ENCODE data around the gene FTCD. TPM values are rescaled to one million over a fixed set of nuclear protein-coding genes. Genes with fewer than 3 reads are reported as not detected.

The FTCD gene
- total and polyA plus RNA-seq, 2 of the 8 experiments (the other 6 are each of a cell fraction or from before 2014, with no cell fraction given), result 3.3 to 4.9 TPM

DNA sequence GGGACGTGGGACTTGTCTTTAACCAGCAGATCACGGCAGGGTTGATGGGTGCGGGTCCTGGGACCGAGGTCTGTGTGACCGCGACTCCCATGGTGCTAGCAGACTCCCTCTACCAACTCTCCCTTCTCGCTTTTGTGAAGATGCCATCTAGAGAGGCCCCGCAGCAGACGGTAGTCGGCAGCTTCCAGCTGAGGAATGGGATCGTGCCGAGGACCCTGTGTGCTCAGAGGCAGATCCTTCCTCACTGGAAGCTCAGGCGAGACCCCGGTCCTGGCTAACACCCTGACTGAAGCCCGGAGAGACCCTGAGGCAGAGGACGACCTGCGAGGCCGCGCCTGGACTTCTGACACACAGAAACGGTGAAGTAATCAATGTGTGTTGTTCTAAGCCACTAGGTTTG is 41.4 kb upstream of the FTCD start:
- no peak overlapping the region for H4K91ac ChIP-seq (replicated peaks; ENCODE audit: insufficient read length, low read length)
- H3K9ac ChIP-seq (replicated peaks in 1 of 4; ENCODE audit: extremely low read depth in 1 of 4, low read depth in 3 of 4, low read length in 3 of 4), result no peak overlapping the region
- no peak overlapping the region for H3K14ac ChIP-seq (ENCODE audit: insufficient read length)
- H3K27ac ChIP-seq (ENCODE audit: low read depth, low read length), result no peak overlapping the region
- no peak overlapping the region for H3K4me3 ChIP-seq (ENCODE audit: extremely low read depth in 1 of 4, insufficient read depth in 2 of 4, low read depth in 3 of 4, low read length in 4 of 4)
- no peak overlapping the region for H3K18ac ChIP-seq (ENCODE audit: extremely low read depth, low read length)
- H2BK12ac ChIP-seq (ENCODE audit: low read depth, low read length), result no peak overlapping the region
- ChIA-PET POLR2A (ENCODE audit: partially characterized antibody) (no interaction called here), CTCF (ENCODE audit: partially characterized antibody) (interaction anchor here (1.5 kb wide), 1 partner anchor 40 kb away, joined by 3 read pairs; no protein-coding TSS in a partner anchor)
- FAIRE-seq (no peak), DNase-seq (ENCODE audit: low read depth in 1 of 2, low spot score in 2 of 2) (peak in 1 of 2 experiments; percentile 35)
- H3K4ac ChIP-seq (replicated peaks; ENCODE audit: insufficient read length, low read depth, low read length), result no peak overlapping the region
- no peak overlapping the region for H2BK5ac ChIP-seq (ENCODE audit: low read depth, low read length)
- TF ChIP-seq EP300 (IDR thresholded peaks at IDR 0.05; ENCODE audit: borderline replicate concordance in 1 of 2, low read depth in 2 of 2, low read length in 2 of 2), result no peak
- no peak for TF ChIP-seq EGR1 (IDR thresholded peaks at IDR 0.05; ENCODE audit: borderline replicate concordance, low read depth, low read length)
- no peak for TF ChIP-seq MAX (IDR thresholded peaks at IDR 0.05)
- no peak for TF ChIP-seq SUZ12 (IDR thresholded peaks at IDR 0.05; ENCODE audit: low read length)
- H2BK15ac ChIP-seq (ENCODE audit: low read length), result no peak overlapping the region
- no peaks in the 10 kb centered on the region for H3K79me2 ChIP-seq (ENCODE audit: control insufficient read depth in 1 of 2, insufficient read depth in 2 of 2, low read length in 2 of 2)
- H4K5ac ChIP-seq (ENCODE audit: insufficient read length, low read depth, low read length), result no peak overlapping the region
- H3K4me1 ChIP-seq (replicated peaks in 1 of 4; ENCODE audit: control insufficient read depth in 3 of 4, insufficient read depth in 4 of 4, low read length in 3 of 4), result no peaks in the 10 kb centered on the region; a peak in 1 of 7 replicates
- H2AFZ ChIP-seq (ENCODE audit: low read length), result no peak overlapping the region
- WGBS, 2 experiments (ENCODE audit: extremely low coverage in 1 of 2, insufficient coverage in 1 of 2, insufficient read length in 1 of 2, insufficient replicate concordance in 2 of 2, low coverage in 1 of 2, low lambda C conversion rate in 2 of 2, missing lambda C conversion rate in 1 of 2), result 89% methylated on average over 20 of the region's 20 CpGs; no CpG with 5 or more reads in 1 of the 2 experiments
- H3K4me2 ChIP-seq (ENCODE audit: insufficient read depth in 1 of 2, low read depth in 2 of 2, low read length in 2 of 2), result no peak overlapping the region
- H4K20me1 ChIP-seq (replicated peaks in 1 of 2; ENCODE audit: control insufficient read depth in 1 of 2, insufficient read depth in 2 of 2, low read length in 2 of 2), result peaks cover 0 to 9% of the 10 kb centered on the region in 2 experiments
- no peak overlapping the region for H3K56ac ChIP-seq (replicated peaks; ENCODE audit: insufficient read length, low read depth, low read length)
- H4K8ac ChIP-seq (ENCODE audit: extremely low read depth, insufficient read depth, low read length), result no peak overlapping the region
- H3K36me3 ChIP-seq (ENCODE audit: control insufficient read depth in 2 of 4, insufficient read depth in 4 of 4, low read length in 3 of 4), result peaks cover 8 to 43% (median 36%) of the 10 kb centered on the region in 4 experiments; a peak in 7 of 8 replicates
- no peaks in the 10 kb centered on the region for H3K27me3 ChIP-seq (replicated peaks in 1 of 4; ENCODE audit: control insufficient read depth in 3 of 4, extremely low read depth in 1 of 4, insufficient read depth in 3 of 4, low read length in 3 of 4)
- no peaks in the 10 kb centered on the region for H3K9me3 ChIP-seq (ENCODE audit: insufficient read depth in 2 of 2, low read depth in 1 of 2, low read length in 1 of 2)
- no peaks in the 10 kb centered on the region for H3K23me2 ChIP-seq (ENCODE audit: low read depth, low read length)
- H2BK20ac ChIP-seq (ENCODE audit: low read length), result no peak overlapping the region
- no peak overlapping the region for H2BK120ac ChIP-seq (replicated peaks; ENCODE audit: low read depth, low read length)
- H3K79me1 ChIP-seq (ENCODE audit: low read depth, low read length), result no peaks in the 10 kb centered on the region; the same call in 1 of the 2 replicates
- H2AK5ac ChIP-seq (ENCODE audit: low read depth, low read length), result no peak overlapping the region
- no peak overlapping the region for H3K23ac ChIP-seq (ENCODE audit: insufficient read length)

Data from H1 (cell line).